IPS-NIHi7 (cell line): Measurements from ENCODE around the gene ISCU.
"Not testable (repeated sequence)": the region's sequence is repeated elsewhere in the genome, so short reads cannot be mapped to it uniquely, and the experiment has no call there.

Experiments
- DNase-seq: peaks from one replicate; pipeline ENCODE4 v3.0.0; 2012; ENCODE audit warnings: mixed read lengths; ENCODE audit errors: extremely low spot score

ISCU gene

DNA sequence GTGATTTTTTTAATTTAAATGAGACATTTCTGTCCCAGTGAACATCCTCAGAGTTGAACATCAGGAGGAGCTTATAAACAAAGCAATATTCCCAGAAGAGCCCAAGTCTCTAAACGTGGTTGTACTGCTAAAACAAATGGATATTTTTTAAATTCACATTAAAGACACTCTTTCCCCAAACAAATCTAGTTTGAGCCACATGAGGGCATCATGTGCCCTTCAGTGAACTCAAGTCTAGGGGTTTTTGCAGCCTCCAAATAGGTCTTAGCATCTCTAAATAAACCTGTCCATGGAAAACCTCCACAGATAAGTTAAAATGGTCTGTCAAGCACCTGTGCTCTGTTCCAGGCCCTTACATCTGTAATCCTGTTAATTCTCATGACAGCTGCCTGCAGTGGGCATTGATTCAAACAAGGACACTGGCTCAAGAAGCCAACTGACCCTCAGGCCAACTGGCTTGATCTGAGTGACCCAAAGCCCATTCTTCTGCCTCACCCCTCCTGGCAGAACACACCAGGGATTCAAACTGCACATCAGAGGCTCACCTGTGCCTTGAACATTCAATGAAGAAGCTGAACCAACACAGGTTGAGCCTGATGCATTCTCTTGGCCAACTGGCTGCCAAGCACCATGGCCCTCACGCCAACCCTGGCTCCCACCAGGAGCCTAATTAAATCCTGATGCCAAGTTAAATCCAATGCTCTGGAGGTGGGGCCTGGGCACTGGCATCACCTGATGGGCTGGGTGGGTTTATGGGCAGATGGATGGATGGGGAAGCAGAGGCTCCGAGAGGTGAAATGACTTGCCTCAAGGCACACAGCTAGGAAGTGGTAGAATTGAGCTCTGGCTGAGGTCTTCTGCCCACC lies 8.6 kb downstream of the ISCU start:
- no peak for DNase-seq

- DNase-seq = no peak
These were observed 9.3 kb downstream of the ISCU start for GRCh38 chr12:108571609-108572165.

- DNase-seq = no peak
These were observed 9.9 kb downstream of the ISCU start for GRCh38 chr12:108572166-108572790.

- DNase-seq = no peak
These were observed 10.9 kb downstream of the ISCU start for GRCh38 chr12:108573317-108573716.

DNA sequence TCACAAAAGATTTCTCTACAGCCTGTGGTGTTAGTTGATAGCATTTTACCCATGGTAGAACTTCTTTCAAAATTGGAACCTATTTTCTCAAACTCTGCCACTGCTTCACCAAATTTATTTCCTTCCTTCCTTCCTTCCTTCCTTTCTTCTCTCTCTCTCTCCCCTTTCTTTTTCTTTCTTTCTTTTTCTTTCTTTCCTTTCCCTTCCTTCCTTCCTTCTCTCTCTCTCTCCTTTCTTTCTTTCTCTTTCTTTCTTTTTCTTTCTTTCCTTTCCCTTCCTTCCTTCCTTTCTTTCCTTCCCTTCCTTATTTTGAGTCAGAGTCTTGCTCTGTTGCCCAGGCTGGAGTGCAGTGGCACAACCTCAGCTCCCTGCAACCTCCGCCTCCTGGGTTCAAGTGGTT lies 11.9 kb downstream of the ISCU start:
- DNase-seq = not testable (repeated sequence)

- DNase-seq = no peak
These were observed 13.0 kb downstream of the ISCU start for GRCh38 chr12:108575199-108575912.

- DNase-seq = no peak
These were observed 14.4 kb downstream of the ISCU start for GRCh38 chr12:108576660-108577234.

DNA sequence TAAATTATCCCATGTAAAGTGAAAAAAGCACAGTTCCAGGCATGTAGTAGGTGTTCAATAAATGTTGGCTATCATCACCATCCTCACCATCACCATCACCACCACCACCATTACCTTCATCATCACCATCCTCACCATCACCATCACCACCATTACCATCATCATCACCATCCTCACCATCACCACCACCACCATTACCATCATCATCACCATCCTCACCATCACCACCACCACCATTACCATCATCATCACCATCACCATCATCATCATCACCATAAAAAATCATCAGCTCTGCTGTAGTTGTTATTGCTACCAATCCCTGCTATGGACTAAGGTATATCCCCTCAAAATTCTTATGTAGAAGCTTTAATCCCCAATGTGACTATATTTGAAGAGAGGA lies 15.1 kb downstream of the ISCU start:
- DNase-seq = no peak

DNA sequence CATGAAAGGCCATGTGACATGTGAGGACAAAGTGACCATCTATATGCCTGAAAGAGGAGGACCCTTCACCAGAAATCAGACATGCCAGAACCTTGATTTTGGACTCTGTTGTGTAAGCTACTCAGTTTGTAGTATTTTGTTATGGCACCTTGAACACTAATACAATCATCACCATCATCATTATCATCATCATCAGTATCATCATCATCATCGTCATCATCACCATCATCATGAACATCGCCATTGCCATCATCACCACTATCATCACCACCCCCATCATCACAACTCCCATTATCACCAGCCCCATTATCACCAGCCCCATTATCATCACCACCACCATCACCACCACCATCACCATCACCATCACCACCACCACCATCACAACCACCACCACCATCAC lies 15.9 kb downstream of the ISCU start:
- DNase-seq = no peak

DNA sequence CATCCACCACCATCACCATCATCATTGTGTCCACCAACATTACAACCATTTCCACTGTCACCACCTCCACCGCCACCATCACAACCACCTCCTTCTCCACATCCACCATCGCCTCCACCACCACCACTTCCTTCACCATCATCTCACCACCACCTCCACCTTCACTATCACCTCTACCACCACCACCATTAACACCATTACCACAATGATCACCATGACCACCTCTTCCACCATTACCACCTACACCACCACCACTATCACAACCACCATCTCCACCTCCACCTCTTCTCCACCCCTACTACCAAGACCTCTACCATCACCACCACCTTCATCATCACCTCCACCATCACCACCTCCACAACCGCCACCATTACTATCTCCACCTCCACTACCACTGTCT lies 16.4 kb downstream of the ISCU start:
- DNase-seq = no peak

DNA sequence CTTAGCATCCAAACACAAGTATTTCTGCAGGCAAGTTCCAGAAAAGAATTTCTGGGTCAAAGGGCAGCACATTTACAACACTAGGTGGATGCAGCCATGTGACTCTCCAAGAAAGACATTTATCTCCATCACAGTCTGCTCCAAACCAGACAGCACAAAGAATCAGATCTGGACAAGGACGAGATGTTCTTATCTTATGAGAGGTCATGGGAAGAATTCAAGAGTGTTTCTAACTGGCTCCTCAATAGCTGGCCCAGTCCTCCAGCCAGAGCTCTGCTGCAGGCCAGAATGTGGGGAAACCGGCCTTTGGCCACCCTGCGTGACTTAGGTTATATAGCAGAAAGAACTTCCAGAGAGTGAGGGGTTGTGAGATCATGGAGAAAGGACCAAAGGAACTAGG lies 18.1 kb downstream of the ISCU start:
- no peak for DNase-seq

DNA sequence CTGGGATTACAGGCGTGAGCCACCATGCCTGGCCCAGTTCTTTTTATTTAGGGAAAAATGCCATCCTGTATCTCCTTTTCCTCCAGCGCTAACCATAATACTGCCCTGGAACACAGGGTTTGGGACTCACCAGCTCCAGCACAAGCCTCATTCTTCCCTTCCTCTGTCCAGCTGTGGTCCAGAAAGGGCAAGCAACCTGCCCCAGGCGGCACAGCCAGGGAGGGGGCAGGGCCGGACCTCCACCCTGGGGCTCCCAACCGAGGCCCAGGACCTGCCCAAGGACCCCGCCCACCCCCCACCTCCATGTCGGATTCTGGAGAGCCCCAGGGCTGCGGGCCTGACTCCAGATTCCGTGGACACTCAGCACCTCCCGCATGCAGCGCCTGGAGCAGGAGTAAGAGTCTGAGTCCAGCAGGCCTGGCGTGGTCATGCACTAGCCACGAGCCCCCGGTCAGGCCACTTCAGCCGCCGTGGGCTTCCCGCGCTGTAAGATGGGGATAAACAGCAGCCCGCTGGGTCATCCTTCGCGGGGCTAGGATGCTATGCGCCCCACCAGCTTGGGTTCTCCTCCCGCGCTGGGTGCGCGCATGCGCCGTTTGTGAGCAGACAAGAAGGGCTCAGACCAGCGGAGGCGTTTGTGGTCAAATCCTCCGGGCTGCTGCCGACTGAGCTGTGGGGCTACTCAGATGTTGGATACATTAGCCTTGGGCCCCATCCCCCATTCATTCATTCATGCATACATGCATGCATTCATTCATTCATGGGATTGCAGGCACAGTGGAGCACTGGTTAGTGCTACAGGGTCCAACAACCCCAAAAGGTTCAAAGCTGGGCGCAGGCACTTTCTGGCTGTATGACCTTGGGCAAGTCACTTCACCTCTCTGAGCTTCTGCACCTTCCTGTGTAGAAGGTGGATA lies 19.2 kb downstream of the ISCU start:
- no peak for DNase-seq

GRCh38 chr12:108582509-108582908 lies 20.1 kb downstream of the ISCU start:
- no peak for DNase-seq

GRCh38 chr12:108582978-108583770 lies 20.8 kb downstream of the ISCU start:
- DNase-seq = no peak

GRCh38 chr12:108583991-108584390 lies 21.6 kb downstream of the ISCU start:
- DNase-seq = no peak

GRCh38 chr12:108584456-108585065 lies 22.2 kb downstream of the ISCU start:
- DNase-seq = no peak

DNA sequence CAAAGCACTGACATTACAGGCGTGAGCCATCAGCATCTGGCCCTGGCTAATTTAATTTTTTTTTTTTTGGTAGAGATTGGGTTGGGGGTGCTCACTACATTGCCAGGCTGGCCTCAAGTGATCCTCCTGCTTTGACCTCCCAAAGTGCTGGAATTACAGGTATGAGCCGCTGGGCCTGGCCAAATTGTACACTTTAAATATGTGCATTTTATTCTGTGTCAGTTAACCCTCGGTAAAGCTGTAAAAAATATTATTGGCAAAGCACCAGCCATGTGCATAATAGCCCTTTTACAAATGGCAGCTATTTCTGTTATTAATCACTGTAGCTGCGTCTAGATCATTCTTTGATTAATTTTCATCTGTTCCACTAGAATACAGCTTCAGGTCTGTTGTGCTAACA lies 23.5 kb downstream of the ISCU start:
- DNase-seq = no peak

DNA sequence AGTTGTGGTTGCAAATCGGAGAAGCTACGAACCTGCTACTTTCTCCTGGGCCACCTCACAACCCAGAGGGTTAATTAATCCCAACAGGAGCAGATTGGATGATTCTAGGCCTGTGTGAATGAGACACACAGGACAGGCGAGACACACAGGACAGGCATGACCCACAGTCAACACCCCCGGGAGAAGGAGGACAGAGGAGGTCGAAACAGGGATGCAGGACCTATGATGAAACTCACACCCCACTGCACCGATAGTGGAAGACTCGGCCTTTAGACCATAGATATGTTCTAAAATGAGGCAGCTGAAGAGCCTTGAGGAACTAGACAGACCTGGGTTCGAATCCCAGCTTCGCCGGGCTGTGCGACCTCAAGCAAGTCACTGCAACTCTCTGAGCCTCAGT lies 23.9 kb downstream of the ISCU start:
- DNase-seq = no peak

DNA sequence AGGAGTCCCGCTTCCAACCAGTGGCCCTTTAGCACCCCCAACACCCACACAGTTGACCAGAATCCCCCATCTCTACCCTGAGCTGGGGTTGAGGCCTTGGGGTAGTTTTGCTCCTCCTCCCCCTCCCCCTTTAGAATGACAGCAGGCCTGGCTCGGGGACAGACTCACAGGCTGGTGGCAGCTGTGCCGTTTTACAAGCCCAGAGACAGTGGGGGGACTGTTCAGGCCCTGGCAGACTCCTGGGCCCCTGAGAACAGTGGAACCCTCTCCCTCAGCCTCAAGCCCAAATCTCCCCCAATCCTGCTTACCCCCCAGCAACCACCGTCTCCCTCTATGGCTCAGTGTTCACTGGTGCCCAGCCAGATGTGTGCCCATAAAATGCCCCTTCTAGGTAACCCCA lies 25.4 kb downstream of the ISCU start:
- DNase-seq = no peak
